Heart left ventricle (tissue), 13 donors: Measurements from ENCODE around the gene POU5F1.

Experiments used
- CTCF ChIP-seq, 12 donors: fragments of 200-600 bp; sonication (generic) in 4 of 12; IDR thresholded peaks; one replicate each; pipeline versions ENCODE4 v1.5.0 to v1.8.0; 2018 to 2022; ENCODE audit warnings: antibody characterized with exemption in 12 of 12, mild to moderate bottlenecking in 5 of 12
- POLR2A ChIP-seq, 2 donors: fragments of 450-650 bp; IDR thresholded peaks; one replicate each; pipeline ENCODE4 v1.6.1; 2017; ENCODE audit warnings: antibody characterized with exemption in 2 of 2, mild to moderate bottlenecking in 2 of 2, moderate library complexity in 2 of 2
- donor health status: ischemic (EF 13 %, LVEDD 7.1; RV severe dilation, severe dysfunction).
- donor health status: DM: no; HTN: yes; CAD: no.
- donor health status: DM: no; HTN: no; CAD: no.
- donor health status: ischemic (EF 25% LVEDD 6.9; RV normal size, moderate dysfunction).
- donor health status: ischemic (EF 25% LVEDD 5.7; RV mildly dilated, moderate dysfunction).
- donor health status: ischemic (EF 35%, LVEDD 5.7; RV mildly dilated, moderate dysfunction).
- donor health status: nonischemic (EF 11% LVEDD 7.7; RV severe dilation, severe dysfunction).
- donor health status: DM: yes; HTN: yes; CAD: no.
- donor health status: PGD.
- donor health status: ischemic (EF 29% LVEDD 5.4; RV normal size, mild dysfunction).
- donor health status: nonischemic (EF 23%, LVEDD 6.1; RV moderate dilation, normal function).

GRCh38 chr6:31194061-31194834 lies 23.8 kb upstream of the POU5F1 start:
- TF ChIP-seq CTCF (IDR thresholded peaks at IDR 0.05) (no peak), POLR2A (IDR thresholded peaks at IDR 0.05) (no peak)
